OCI-M1 (cell line): Measurements from ENCODE around the gene BICDL2.

ENCODE experiments used
- DNase-seq: peaks from one replicate; lab custom pipeline; 2025; lab: John Stamatoyannopoulos, UW

BICDL2 gene

GRCh38 chr16:2983706-2984136 is 53.0 kb downstream of the BICDL2 start:
- DNase-seq: peak; percentile 91

GRCh38 chr16:2982402-2982801 is 54.3 kb downstream of the BICDL2 start:
- no peak for DNase-seq

GRCh38 chr16:2981899-2982250 is 54.9 kb downstream of the BICDL2 start:
- DNase-seq: no peak

GRCh38 chr16:2981177-2981898 is 55.4 kb downstream of the BICDL2 start:
- no peak for DNase-seq

GRCh38 chr16:2980227-2981176 is 56.2 kb downstream of the BICDL2 start, which contains the start of gene PKMYT1:
PKMYT1 (minus strand) TSS chr16:2980446; CDS start chr16:2979657, 789 bp downstream.
- peak; percentile 94 for DNase-seq

GRCh38 chr16:2979669-2980226 is 57.0 kb downstream of the BICDL2 start:
- DNase-seq: peak; percentile 49
